GM18873 (cell line): ENCODE results near the gene TENM4.

Experiments used
- ATAC-seq: cut with Tn5 transposase; IDR thresholded peaks from one replicate; pipeline ENCODE4 v1.9.1; 2021; ENCODE audit warnings: mild to moderate bottlenecking, moderate library complexity, moderate number of reproducible peaks; ENCODE audit not compliant: unreplicated experiment, low FRiP score

The TENM4 gene

DNA sequence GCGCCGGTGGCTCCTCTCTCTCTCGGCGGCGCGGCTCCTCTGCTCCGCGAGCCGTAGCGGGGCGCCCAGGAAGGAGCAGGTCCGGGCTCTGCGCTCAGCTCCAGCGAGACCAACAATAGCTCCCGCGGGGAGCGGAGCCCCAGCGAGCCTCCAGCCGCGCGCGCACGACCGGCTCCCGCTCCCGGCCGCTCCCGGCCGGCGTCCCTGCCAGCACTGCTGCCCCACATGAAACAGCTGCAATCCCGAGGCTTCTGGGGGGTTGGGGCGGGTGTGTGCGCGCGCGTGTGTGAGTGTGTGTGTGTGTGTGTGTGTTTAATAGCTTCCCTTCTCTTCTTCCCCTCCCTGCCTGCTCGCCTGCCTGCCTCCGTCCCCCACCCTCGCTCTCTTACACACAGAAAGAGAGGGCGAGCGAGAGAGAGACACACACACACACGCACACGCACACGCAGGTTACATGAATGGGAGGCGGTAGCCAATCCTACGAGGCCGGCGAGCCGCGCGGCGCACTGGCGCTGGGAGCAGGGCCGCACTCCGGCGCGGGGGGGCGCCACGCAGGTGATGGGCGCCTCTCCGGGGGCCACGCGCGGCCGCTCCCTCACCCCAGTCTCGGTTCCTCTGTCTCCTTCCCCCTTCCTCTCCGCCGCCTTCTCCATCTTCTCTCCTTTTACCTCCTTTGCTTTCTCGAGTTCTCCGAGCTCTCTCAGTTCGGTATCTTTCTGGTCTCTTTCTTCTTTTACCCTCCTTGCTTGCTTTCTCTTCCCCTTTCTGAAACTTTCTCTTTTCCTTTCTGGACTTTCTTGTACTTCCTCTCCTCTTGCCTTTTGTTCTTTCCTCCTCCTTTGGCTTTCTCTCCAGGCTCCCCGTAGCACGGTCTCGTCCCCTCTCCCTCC lies at the start of gene TENM4:
Gene TENM4 (minus strand): TSS at position 460 of the 890 bp plus-strand sequence. CDS start 371,086 bp downstream, outside the sequence.
- ATAC-seq: no peak

DNA sequence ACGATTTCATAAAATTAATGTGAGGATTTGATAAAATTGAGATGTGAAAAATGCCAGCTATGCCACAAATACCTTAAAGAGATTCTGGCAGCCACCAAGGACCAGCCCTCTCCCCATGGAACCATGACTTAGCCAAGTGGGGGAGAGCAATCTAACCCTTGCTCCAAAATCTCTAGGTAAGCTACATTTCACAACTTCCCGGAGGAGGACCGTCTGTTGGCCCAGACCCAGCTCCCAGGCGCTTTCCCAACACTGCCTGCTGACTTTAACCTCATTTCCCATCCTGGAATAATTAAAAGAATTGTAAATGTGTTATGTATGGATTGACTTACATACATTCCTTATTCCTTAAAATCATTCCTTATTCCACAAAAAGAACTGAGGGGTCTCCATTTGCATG lies 47.5 kb upstream of the TENM4 start:
- ATAC-seq: no peak

DNA sequence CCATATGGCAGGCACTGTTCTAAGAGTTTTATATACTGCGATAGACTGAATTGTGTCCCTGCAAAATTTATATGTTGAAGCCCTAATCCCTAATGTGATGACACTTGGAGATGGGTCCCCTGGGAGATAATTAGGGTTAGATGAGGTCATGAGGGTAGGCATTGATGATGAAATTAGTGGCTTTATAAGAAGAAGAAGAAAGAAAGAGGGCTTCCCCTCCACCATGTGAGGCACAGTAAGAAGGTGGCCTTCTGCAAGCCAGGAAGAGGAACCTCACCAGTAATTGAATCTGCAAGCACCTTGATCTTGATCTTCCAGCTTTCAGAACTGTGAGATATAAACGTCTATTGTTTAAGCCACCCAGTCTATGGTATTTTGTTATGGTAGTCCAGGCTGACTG lies 46.6 kb upstream of the TENM4 start:
- ATAC-seq: no peak

DNA sequence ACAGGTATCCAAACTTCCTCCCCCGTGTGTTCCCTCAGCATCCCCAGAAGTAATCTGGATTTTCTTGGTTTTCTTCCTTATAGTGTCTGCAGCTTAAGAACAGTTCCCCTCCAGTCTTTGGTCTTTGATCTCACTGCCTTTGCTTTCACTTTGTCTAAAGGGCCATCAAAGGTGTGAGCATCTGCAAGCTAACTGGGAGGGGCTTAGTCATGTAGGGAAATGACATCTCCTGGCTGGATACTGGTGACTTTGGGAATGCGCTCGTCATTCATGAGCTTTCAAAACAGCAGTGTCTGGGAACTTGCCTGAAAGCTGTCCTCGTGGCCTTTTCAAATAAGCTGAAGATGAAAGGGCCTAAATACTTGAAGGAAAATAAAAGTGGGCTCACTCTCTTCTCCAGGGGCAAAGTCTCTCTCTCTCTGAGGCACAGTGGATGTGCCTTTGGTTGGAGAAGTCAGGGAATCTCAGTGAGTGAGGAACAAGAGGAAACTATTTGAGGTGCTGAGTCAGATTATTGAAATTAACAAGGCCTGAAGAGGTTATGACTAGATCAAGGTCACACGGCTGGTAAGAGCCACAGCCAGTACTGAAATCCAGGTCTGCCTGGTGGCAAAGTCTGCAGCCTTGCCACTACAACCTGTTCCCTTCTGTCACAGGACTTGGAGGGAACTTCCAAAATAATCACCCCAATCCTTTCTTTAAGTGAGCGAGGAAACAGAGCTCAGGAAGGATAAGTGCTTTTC lies 45.6 kb upstream of the TENM4 start:
- ATAC-seq: no peak

DNA sequence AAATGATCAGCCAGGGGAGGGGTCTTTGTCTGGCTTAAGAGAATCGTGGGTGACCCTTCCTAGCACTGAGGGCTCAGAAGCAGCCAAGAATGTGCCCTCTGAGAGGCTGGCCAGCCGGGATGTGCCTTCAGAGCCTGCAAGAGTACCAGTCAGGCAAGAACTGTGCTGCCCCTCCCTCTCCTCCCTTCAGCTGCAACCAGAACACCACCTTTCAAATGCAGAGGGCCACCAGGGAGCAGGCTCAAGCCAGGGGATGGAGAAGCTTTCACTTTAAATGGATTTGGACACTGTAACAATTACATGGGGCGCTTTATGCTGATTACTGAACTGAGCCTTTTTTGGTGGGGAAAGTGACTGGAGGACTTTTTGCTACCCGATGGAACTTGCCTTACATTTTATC lies 44.9 kb upstream of the TENM4 start:
- ATAC-seq: no peak

DNA sequence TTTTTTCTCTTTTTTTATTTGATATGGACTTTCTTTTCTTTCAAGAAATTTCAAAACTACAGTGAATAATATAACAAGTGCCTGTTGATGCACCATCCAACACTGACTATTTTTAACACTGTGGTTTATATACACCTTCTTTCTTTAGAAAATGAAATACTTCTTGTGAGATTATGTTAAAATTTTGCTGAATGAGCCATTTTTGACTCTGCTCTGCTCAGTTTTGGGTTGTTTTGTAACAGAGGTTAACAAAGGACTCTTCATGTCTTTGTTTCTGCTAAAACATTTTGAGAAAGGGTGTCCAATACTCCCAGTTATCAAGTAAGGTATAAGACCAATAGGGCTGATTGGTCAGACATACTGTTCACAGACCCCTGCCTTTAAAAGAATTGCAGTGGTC lies 44.0 kb upstream of the TENM4 start:
- ATAC-seq: no peak

DNA sequence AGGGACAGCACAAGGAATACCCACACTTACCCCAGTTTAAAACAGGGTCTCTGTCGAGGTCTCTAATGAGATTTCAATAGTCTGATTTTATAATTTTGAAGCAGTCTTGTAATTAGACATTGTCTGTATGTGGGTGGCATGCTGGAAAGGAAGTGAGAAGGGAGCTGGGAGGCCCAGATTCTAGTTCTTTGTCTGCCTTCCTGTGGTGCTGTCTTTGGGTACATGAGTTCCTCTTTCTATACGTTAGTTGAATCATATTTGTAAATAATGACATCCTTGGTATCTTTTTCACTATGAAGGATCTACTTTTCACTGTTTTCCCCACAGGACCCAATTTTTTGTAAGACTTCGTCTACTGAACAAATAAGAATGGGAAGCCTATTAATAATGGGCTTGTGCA lies 42.0 kb upstream of the TENM4 start:
- peak; percentile 91 for ATAC-seq

DNA sequence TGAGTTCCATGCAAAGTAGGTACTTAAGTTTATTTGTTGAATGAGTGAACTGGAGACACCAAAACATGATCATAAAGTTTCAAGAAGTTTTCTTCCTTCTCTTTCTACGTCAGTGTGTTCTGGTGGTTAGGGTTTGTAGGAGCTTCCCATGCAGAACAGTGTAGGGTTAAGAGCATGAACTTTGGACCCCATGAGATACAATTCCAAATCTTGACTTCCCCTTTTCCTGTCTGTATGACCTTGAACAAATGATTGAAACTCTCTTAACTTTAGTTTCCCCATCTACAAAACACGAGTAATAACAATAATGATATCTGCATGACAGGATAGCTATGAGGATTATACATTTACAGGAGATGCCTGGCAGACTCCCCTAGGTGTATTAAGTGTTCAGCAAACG lies 41.0 kb upstream of the TENM4 start:
- ATAC-seq: peak; percentile 47

DNA sequence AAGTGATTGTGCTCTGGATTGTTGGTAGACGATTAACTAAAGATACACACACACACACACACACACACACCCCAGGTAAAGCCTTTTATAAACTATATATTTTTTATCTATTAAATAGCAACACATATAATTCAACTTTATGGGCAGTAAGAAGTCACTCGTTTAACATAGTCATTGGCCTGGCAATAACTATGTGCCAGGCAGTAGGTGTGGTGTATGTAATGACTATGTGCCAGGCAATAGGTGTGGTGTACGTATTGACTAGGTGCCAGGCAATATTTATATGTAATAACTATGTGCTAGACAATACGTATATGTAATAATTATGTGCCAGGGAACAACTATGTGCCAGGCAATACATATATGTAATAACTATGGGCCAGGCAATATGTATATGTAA lies 40.0 kb upstream of the TENM4 start:
- ATAC-seq: no peak

DNA sequence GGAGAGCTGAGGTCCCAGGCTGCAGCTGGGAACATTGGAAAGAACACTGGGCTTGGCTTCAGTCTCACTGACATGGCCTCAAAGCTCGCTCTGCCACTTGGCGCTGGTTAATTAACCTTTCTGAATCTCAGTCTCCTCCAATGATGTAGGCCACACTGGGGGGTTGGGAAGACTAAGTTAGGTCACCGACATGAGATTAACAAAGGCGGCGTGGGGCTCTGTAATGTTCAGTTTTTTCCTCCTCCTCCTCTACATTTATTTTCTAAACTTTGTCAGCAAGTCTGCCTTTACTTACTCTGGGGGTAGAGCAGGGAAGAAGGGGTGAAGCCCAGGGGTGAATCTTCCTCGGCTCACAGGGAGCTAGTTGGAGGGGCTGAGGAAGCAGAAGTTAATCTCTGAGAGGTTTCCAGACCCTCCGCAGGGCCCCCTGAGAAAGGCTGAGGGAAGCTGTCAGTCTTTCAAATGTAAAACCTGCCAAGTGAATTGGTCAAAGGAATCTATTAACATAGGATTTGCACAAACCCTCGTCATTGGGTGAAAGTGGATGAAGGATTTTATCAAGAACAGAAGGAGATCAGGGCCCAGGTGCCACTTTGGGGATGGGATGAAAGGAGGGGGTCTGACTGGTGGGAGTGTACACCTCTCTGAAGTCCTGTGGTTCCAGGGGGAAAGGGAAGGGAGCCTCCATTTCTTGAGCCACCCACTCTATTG lies 32.1 kb upstream of the TENM4 start:
- no peak for ATAC-seq

DNA sequence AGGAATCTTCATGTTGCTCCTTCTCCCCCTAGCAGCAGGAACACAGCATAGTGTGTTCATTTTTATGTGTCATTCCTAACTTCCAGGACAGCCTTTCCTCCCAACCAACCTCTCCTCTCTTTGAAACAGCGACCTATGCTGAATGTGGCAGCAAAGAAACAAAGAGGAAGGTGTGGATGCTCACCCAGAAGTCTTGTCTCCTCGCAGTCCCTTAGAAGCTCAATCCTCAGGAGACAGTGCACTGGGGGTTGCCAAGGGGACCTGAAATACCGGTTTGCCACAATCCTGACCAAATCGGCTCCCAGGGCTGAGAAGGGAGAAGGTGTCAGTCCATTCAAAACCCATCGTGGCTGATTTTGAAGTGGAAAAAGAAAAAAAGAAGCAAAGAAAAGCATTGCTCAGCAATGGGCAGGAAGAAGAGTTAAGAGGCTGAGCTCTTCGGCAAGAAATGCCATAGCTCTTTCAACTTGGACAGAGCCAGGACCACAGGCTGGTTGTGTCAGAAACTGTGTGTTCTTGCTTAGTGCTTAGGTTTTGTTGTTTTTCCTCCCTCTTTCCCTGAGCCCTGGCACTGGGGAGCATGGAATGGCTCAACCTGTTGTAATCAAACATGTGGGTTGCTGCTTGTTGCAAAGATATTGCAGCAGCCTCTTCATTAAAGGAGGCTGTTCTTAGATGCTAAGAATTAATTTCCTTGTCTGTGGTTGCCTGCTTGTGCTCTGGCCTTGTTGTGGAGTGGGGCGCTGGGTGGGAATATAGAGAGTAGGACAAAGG lies 30.4 kb upstream of the TENM4 start:
- no peak for ATAC-seq

DNA sequence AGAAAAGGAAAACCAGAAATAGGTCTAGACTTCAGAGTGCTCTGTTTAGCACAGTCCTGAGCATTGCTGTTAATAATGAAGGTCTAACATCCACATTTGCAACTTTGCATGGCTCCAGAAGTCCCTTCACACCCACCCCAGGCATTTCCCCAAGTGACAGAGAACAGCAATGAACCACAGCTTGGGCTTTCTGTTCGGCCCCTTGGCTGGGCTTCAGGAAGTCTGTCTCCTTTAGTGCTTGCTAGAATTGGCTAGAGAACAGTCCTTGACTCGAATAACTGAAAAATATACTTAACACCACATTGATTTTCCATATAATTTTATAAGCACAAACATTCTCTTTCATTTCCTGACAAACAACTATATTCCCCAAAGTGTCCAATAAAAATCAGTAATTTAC lies 29.3 kb upstream of the TENM4 start:
- no peak for ATAC-seq

DNA sequence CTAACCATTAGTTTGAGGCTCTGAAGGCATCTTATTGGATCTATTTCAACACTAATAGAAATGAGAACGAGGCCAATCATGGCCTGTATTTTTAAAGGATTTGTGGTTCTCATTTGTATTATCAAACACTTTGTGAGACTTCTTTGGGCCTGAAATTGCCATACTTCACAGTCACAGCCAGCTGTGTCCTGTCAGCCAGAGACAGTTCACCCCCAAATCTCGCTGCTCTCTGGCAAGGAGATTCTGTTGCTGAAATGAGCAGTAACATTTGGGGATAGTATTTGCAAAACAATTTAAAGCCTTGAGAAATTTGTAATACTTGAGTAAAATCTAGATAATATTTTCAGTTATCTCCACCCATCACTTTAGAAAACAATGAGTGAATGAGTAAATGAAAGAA lies 26.9 kb upstream of the TENM4 start:
- ATAC-seq: no peak

DNA sequence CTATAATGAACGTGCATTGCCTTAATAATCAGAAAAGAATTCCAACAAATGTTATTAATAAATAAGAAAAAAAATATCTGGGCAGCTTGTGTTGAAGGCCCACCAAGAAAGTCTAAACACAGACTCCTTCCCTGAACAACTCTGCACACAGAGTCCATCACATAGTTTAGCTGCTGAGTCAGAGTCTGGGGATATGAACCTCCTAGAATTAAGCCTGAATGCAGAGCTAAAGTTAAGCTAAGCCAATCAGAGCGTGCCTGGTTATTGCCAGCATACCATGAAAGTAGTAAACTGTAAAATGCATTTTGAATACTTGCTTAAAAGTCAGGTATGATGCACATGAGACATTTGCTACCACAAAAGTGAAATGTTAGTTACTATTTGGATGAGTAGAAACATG lies 25.6 kb upstream of the TENM4 start:
- ATAC-seq: no peak

DNA sequence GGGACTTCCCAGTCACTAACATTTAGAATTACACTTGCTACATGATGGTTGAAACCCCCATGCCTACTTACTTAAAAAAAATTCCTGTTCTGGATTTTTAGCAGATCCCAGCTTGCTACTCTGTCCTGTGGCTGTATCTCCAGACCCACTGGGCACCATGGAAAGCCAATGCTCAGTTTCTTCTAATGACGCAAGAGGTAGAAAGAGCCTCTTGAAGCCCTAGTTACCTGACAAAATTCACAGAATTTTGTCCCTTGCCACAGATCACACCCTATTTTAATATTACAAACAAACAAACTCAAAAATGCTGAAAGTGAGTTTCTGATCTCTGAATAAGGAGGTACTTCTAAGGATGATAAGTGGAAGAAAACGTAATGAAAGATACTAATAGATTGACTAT lies 24.3 kb upstream of the TENM4 start:
- no peak for ATAC-seq

DNA sequence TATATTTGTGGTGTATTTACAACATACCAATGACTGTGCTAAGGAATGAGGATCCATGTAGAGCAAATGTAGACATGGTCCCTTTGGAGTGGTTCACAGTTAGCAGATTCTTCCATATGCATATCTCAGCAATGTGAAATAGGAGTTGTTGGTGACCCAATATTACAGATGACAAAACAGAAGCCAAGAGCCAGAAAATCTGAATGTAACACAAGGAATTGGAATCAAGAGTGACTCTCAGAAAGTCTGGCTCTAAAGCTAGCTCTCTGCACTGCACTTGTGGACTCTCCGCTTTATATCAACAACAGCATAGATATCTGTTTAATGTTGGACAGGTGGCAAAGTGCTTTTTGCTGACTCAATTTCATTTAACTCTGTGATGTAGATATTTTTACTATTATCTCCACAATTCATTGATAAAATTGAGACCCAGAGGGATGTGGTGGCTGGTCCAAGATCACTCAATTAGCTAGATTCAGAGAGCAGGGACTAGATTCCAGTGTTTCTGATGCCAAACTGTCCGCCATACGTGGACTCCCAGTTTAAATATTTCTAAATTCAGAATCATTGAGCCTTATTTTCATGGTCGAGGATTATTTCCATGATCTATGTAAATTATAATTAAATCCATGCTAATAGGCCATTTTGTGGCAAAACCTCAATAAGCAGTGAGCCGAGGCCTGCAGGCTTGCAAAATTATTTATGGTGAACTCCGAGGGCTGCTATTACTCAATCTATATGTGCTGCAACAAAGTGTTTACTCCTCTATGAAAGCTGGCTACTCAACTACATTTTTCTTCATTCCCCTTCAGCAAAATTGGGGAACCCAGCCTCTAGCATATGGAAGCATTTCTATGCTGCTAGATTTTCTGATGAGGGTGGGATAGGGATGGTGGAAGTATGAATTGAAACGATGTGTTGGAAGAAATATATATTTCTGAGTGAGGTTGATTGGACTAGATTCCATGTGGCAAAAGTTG lies 21.1 kb upstream of the TENM4 start:
- ATAC-seq: no peak

DNA sequence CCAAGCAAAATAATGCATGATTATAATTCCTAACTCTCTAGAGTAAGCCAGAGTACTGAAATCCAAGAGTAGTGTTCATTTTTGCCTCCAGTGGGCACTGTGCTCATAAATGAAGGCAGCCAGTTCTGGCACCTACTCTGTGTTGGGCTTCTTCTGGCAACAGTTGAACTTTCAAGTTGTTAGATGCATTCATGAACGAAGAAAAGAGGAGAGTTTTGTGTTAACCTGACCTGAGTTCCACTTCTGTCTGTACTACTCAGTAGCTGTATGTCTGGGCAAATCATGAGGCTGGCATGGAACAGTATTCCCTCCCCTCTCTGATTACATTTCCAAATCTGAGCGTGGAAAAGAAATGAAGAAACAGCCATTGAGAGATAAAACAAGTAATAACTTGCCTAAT lies 20.3 kb upstream of the TENM4 start:
- no peak for ATAC-seq

DNA sequence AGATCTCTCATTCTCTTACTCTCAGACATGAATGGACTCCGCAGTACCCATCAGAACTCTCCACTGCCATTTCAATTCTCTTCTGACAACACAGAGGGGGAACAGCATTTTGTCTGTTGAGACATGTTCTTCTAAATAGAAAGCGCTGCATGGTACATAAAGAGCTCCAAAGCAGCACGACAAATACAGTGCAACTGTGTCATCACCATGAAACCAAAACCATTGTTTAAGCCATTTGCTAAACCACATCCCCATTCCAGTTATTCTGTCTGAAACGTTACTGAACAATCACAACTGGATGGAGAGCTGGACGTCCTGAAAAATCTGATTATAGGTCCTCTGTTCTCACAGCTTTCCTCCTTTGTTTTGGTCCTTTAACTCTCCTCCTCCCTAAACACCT lies 17.9 kb upstream of the TENM4 start:
- ATAC-seq: no peak

DNA sequence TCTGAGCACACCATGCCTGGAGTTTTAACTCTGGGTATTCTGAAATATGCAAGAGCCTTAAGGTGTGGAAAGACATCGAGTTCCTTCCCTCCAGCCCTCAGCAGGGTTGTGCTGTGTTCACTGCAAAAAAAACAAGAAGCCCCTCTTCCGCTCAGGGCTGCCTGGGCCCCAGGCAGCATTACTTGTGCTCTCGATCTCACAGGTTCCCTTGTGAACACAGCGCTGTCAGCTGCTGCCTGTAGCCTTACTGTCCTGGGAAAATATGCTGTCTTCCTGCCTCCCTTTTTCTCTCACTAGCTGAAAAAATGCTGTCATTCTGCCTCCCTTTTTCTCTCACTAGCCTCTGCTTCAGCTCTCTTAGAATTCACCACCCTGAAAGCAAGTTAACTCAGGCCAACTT lies 15.7 kb upstream of the TENM4 start:
- ATAC-seq: no peak
